Peyer's patch (tissue), 4 donors: Measurements from ENCODE around the gene KRT14.

Experiments used
- CTCF ChIP-seq, 6 experiments: fragments of 450-650 bp in 4 of 6; fragments of 200-600 bp in 2 of 6; sonication (generic) in 1 of 6; IDR thresholded peaks; one replicate each; pipeline ENCODE4 v1.5.1; 2017 to 2019; ENCODE audit warnings: antibody characterized with exemption in 6 of 6, mild to moderate bottlenecking in 3 of 6, moderate library complexity in 1 of 6
- POLR2A ChIP-seq, 2 donors: fragments of 450-650 bp; IDR thresholded peaks; one replicate each; pipeline ENCODE4 v1.5.1; 2017; ENCODE audit warnings: antibody characterized with exemption in 2 of 2, mild to moderate bottlenecking in 2 of 2, moderate library complexity in 2 of 2

- TF ChIP-seq CTCF (IDR thresholded peaks at IDR 0.05): no peak
- no peak for TF ChIP-seq POLR2A (IDR thresholded peaks at IDR 0.05)
Observed at GRCh38 chr17:41575336-41575735, 11.4 kb downstream of the KRT14 start.
